Measurements from ENCODE around the gene KLK10.

Gene KLK10

GRCh38 chr19:51060336-51060735 lies 40.8 kb upstream of the KLK10 start:
- TF ChIP-seq CTCF (IDR thresholded peaks at IDR 0.05; ENCODE audit: low read depth, low read length, missing control alignments), result no peak
- DNase-seq (ENCODE audit: extremely low read depth, low read depth), result no peak
- no peak overlapping the region for H3K4me3 ChIP-seq (replicated peaks; ENCODE audit: low read depth, low read length)

- no peak overlapping the region for H3K4me3 ChIP-seq (replicated peaks; ENCODE audit: low read depth, low read length)
- DNase-seq (ENCODE audit: extremely low read depth, low read depth), result no peak
- TF ChIP-seq CTCF (IDR thresholded peaks at IDR 0.05; ENCODE audit: low read depth, low read length, missing control alignments), result no peak
These were observed 40.2 kb upstream of the KLK10 start for GRCh38 chr19:51059715-51060114.

- no peak for DNase-seq (ENCODE audit: extremely low read depth, low read depth)
- no peak overlapping the region for H3K4me3 ChIP-seq (replicated peaks; ENCODE audit: low read depth, low read length)
- no peak for TF ChIP-seq CTCF (IDR thresholded peaks at IDR 0.05; ENCODE audit: low read depth, low read length, missing control alignments)
These were observed 36.4 kb upstream of the KLK10 start for GRCh38 chr19:51055866-51056265.

GRCh38 chr19:51047031-51047335 lies 27.5 kb upstream of the KLK10 start:
- no peak for TF ChIP-seq CTCF (IDR thresholded peaks at IDR 0.05; ENCODE audit: low read depth, low read length, missing control alignments)
- H3K4me3 ChIP-seq (replicated peaks; ENCODE audit: low read depth, low read length), result no peak overlapping the region
- DNase-seq (ENCODE audit: extremely low read depth, low read depth), result no peak

GRCh38 chr19:51044327-51044726 lies 24.8 kb upstream of the KLK10 start:
- no peak overlapping the region for H3K4me3 ChIP-seq (replicated peaks; ENCODE audit: low read depth, low read length)
- no peak for TF ChIP-seq CTCF (IDR thresholded peaks at IDR 0.05; ENCODE audit: low read depth, low read length, missing control alignments)
- DNase-seq (ENCODE audit: extremely low read depth, low read depth), result no peak

GRCh38 chr19:51043497-51043896 lies 24.0 kb upstream of the KLK10 start:
- TF ChIP-seq CTCF (IDR thresholded peaks at IDR 0.05; ENCODE audit: low read depth, low read length, missing control alignments), result no peak

GRCh38 chr19:51040151-51040550 lies 20.6 kb upstream of the KLK10 start:
- no peak for TF ChIP-seq CTCF (IDR thresholded peaks at IDR 0.05; ENCODE audit: low read depth, low read length, missing control alignments)

More at GRCh38 chr19:51043497-51043896, 24.0 kb upstream of the KLK10 start:
- no peak overlapping the region for H3K4me3 ChIP-seq (replicated peaks; ENCODE audit: low read depth, low read length)
- DNase-seq (ENCODE audit: extremely low read depth, low read depth), result no peak

More at GRCh38 chr19:51040151-51040550, 20.6 kb upstream of the KLK10 start:
- no peak overlapping the region for H3K4me3 ChIP-seq (replicated peaks; ENCODE audit: low read depth, low read length)
- no peak for DNase-seq (ENCODE audit: extremely low read depth, low read depth)

Measured in HFF-Myc (cell line).